Measurements from ENCODE around the gene LIF.

Gene LIF

DNA sequence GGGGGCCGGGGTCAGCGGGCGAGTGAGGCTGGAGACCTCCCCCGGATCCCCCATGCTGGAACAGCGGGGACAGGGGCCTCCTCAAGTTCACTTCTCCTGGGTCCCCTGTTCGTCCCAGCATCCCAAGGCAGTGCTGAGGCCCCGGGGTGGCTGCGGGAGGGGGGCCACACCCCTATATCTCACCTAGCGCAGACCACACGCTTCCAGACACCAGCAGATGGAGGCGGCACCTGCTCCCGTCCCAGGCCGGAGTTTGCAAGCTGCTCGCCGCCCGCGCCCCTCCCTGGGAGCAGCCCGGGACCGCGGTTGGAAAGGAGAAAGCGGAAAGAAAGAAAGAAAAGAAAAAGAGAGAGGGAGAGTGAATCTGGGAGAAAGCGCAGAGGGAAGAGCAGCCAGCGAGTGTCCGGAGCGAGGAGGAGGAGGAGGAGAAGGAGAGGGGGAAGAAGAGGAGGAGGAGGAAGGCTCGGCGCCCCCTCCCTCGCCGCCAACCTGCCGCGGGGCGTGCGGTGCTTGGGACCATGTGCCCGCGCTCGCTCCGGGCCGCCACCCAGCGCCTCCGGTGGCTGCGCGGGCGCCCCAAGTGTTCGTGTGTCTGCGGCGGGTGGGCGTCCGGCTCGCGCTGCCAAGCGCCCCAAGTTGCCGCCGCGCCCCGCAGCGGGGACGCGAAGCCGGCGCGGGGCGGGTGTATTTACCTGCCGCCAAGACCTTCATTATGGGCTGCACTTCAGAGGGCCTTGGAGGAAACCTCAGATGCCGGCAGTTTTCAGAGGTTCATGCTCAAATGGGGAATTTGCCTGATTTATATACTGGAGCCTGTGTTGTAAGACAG is at the start of gene LIF:
LIF (minus strand) TSS at position 775 of the 829 bp plus-strand sequence; CDS start at position 711, 64 bp downstream.
- Histone ChIP-seq H3K9me3 (ENCODE audit: control insufficient read depth, insufficient read depth, low read length) (no peaks in the 10 kb centered on the region), H3K27me3 (ENCODE audit: control insufficient read depth, insufficient read depth, low read length) (no peaks in the 10 kb centered on the region), H3K4me3 (ENCODE audit: low read depth, low read length) (peak within 1 kb of the TSS; percentile 77), H3K9ac (ENCODE audit: low read depth, low read length) (peak within 1 kb of the TSS; percentile 67; the same call in 1 of the 2 replicates), H3K4me1 (ENCODE audit: control insufficient read depth, insufficient read depth, low read length) (no peaks in the 10 kb centered on the region; the same call in 1 of the 2 replicates), H3K36me3 (ENCODE audit: control insufficient read depth, insufficient read depth, low read length) (peaks cover 8% of the 10 kb centered on the region; the same call in 1 of the 2 replicates), H3K27ac (ENCODE audit: low read depth, low read length) (peak within 1 kb of the TSS; percentile 42)

- Histone ChIP-seq H3K36me3 (ENCODE audit: control insufficient read depth, insufficient read depth, low read length) (peaks cover 12% of the 10 kb centered on the region; the same call in 1 of the 2 replicates), H3K4me3 (ENCODE audit: low read depth, low read length) (no peak overlapping the region), H3K27me3 (ENCODE audit: control insufficient read depth, insufficient read depth, low read length) (no peaks in the 10 kb centered on the region), H3K9me3 (ENCODE audit: control insufficient read depth, insufficient read depth, low read length) (no peaks in the 10 kb centered on the region), H3K9ac (ENCODE audit: low read depth, low read length) (no peak overlapping the region), H3K27ac (ENCODE audit: low read depth, low read length) (no peak overlapping the region), H3K4me1 (ENCODE audit: control insufficient read depth, insufficient read depth, low read length) (no peaks in the 10 kb centered on the region)
Observed at GRCh38 chr22:30296324-30296723, 49.8 kb upstream of the LIF start.

DNA sequence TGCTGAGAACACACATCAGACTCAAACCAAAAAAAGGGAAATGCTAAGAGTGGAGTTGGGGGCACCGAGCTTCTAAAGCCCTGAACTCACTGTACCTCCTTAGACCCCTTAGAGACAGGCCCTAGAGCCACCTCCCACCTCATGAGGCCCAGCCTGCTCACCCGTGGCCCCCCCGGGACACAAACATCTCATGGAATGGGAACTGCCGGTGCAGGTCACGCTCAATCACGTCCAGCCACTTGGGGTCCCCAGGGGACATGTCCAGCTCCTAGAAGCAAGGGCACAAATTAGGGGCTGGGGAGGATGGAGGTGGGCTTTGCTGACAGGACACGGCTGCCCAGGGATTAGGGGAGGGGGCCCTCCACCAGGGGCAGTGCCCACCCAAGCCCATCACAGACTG is 49.0 kb upstream of the LIF start:
- Histone ChIP-seq H3K9ac (ENCODE audit: low read depth, low read length) (no peak overlapping the region), H3K27me3 (ENCODE audit: control insufficient read depth, insufficient read depth, low read length) (no peaks in the 10 kb centered on the region), H3K36me3 (ENCODE audit: control insufficient read depth, insufficient read depth, low read length) (peaks cover 12% of the 10 kb centered on the region; the same call in 1 of the 2 replicates), H3K4me1 (ENCODE audit: control insufficient read depth, insufficient read depth, low read length) (peaks cover under 1% of the 10 kb centered on the region; the same call in 1 of the 2 replicates), H3K9me3 (ENCODE audit: control insufficient read depth, insufficient read depth, low read length) (no peaks in the 10 kb centered on the region), H3K27ac (ENCODE audit: low read depth, low read length) (no peak overlapping the region), H3K4me3 (ENCODE audit: low read depth, low read length) (no peak overlapping the region)

DNA sequence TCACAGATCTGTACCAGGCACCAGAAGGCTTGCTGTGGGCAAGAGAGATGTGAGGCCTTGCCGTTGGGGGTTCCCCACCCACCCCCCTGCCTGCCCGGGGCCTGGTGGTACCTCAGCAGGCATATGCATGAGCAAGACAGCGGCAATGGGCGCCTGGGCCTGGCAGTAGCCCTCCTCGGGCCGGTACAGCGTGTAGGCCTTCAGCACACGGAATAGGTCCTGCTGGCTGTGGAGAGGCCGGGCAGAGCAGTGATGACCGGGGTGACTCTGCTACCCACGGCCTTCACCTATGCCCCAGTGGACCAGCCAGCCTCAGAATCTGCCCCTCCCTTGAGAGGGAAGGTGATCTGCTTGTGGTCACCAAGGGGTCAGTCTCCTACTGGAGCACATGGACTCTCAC is 48.3 kb upstream of the LIF start:
- Histone ChIP-seq H3K27me3 (ENCODE audit: control insufficient read depth, insufficient read depth, low read length) (no peaks in the 10 kb centered on the region), H3K36me3 (ENCODE audit: control insufficient read depth, insufficient read depth, low read length) (peaks cover 12% of the 10 kb centered on the region; the same call in 1 of the 2 replicates), H3K9me3 (ENCODE audit: control insufficient read depth, insufficient read depth, low read length) (no peaks in the 10 kb centered on the region), H3K4me3 (ENCODE audit: low read depth, low read length) (no peak overlapping the region), H3K9ac (ENCODE audit: low read depth, low read length) (no peak overlapping the region), H3K27ac (ENCODE audit: low read depth, low read length) (no peak overlapping the region), H3K4me1 (ENCODE audit: control insufficient read depth, insufficient read depth, low read length) (peaks cover 8% of the 10 kb centered on the region)

GRCh38 chr22:30294066-30294465 is 47.5 kb upstream of the LIF start:
- H3K27me3 ChIP-seq (ENCODE audit: control insufficient read depth, insufficient read depth, low read length): no peaks in the 10 kb centered on the region
- peaks cover 9% of the 10 kb centered on the region for H3K4me1 ChIP-seq (ENCODE audit: control insufficient read depth, insufficient read depth, low read length)
- peaks cover 12% of the 10 kb centered on the region; the same call in 1 of the 2 replicates for H3K36me3 ChIP-seq (ENCODE audit: control insufficient read depth, insufficient read depth, low read length)
- no peak overlapping the region for H3K4me3 ChIP-seq (ENCODE audit: low read depth, low read length)
- no peak overlapping the region for H3K27ac ChIP-seq (ENCODE audit: low read depth, low read length)
- no peak overlapping the region for H3K9ac ChIP-seq (ENCODE audit: low read depth, low read length)
- no peaks in the 10 kb centered on the region for H3K9me3 ChIP-seq (ENCODE audit: control insufficient read depth, insufficient read depth, low read length)

DNA sequence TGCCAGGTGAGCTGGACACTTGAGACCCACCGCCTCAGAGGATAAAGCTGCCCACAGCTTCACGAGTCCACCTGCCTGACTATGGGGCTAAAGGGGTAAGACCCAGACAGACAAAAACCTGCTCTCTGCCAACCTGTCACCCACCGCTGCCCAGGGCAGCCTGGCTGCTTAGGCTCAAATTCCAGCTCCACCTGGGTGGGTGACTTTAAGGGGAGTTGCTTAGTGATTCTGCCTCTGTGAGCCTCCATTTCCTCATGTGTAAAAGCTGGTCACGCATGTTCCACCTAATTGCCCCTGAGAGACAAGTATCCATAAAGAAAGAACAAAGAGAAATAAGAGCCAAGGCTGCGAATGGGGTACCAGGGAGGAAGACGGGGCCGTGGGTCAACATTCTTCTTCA is 46.5 kb upstream of the LIF start:
- Histone ChIP-seq H3K9ac (ENCODE audit: low read depth, low read length) (no peak overlapping the region), H3K4me3 (ENCODE audit: low read depth, low read length) (no peak overlapping the region), H3K27ac (ENCODE audit: low read depth, low read length) (no peak overlapping the region)

GRCh38 chr22:30292069-30292970 is 45.8 kb upstream of the LIF start:
- no peaks in the 10 kb centered on the region for H3K9me3 ChIP-seq (ENCODE audit: control insufficient read depth, insufficient read depth, low read length)
- H3K4me1 ChIP-seq (ENCODE audit: control insufficient read depth, insufficient read depth, low read length): peaks cover 18% of the 10 kb centered on the region
- no peak overlapping the region for H3K27ac ChIP-seq (ENCODE audit: low read depth, low read length)
- peaks cover 12% of the 10 kb centered on the region; the same call in 1 of the 2 replicates for H3K36me3 ChIP-seq (ENCODE audit: control insufficient read depth, insufficient read depth, low read length)
- H3K9ac ChIP-seq (ENCODE audit: low read depth, low read length): no peak overlapping the region
- no peak overlapping the region for H3K4me3 ChIP-seq (ENCODE audit: low read depth, low read length)
- H3K27me3 ChIP-seq (ENCODE audit: control insufficient read depth, insufficient read depth, low read length): no peaks in the 10 kb centered on the region

More for the DNA sequence above, 46.5 kb upstream of the LIF start:
- Histone ChIP-seq H3K9me3 (ENCODE audit: control insufficient read depth, insufficient read depth, low read length) (no peaks in the 10 kb centered on the region), H3K4me1 (ENCODE audit: control insufficient read depth, insufficient read depth, low read length) (peaks cover 18% of the 10 kb centered on the region), H3K36me3 (ENCODE audit: control insufficient read depth, insufficient read depth, low read length) (peaks cover 12% of the 10 kb centered on the region; the same call in 1 of the 2 replicates), H3K27me3 (ENCODE audit: control insufficient read depth, insufficient read depth, low read length) (no peaks in the 10 kb centered on the region)

DNA sequence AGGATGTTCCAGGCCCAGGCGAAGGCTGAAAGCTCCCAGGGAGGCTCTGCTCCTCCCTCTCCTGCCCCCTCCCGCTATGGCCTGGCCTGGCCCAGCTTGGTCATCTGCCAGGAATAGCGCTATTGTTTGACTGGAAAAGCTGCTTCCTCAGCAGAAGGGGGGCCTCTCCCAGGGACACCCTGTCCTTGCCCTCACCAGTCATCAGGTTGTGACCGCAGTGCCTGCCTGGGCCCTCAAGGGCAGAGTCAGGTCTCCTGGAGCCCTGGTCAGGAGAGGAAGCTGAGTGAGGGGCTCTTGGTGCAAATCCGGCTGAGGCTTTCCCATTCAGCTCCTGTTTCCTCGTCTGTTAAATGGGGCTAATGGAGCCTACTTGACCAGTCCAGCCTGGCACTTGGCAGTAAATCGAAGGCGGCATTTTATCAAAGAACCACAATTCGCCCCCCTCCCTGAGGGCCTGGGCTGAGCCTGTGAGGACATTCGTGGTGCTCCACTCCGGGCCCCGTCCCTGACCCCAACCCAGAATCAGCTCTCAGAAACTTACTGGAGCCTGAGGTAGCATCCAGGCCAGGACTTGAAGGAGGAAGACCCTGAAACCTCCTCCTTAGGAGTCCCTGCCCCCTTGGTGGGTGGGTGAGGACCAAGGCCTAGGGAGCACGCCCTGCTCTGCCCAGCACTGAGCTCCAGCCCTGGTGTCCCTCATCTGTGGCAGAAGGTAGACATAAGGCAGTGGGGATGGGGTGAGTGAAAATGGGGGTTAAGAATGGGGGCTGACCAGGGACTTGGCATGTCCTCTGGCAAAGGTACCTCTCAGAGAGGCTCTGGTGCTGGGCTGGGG is 44.7 kb upstream of the LIF start:
- H3K4me1 ChIP-seq (ENCODE audit: control insufficient read depth, insufficient read depth, low read length): peaks cover 18% of the 10 kb centered on the region
- peaks cover 12% of the 10 kb centered on the region; the same call in 1 of the 2 replicates for H3K36me3 ChIP-seq (ENCODE audit: control insufficient read depth, insufficient read depth, low read length)
- no peak overlapping the region for H3K4me3 ChIP-seq (ENCODE audit: low read depth, low read length)
- no peak overlapping the region for H3K9ac ChIP-seq (ENCODE audit: low read depth, low read length)
- no peak overlapping the region for H3K27ac ChIP-seq (ENCODE audit: low read depth, low read length)
- no peaks in the 10 kb centered on the region for H3K27me3 ChIP-seq (ENCODE audit: control insufficient read depth, insufficient read depth, low read length)
- no peaks in the 10 kb centered on the region for H3K9me3 ChIP-seq (ENCODE audit: control insufficient read depth, insufficient read depth, low read length)

DNA sequence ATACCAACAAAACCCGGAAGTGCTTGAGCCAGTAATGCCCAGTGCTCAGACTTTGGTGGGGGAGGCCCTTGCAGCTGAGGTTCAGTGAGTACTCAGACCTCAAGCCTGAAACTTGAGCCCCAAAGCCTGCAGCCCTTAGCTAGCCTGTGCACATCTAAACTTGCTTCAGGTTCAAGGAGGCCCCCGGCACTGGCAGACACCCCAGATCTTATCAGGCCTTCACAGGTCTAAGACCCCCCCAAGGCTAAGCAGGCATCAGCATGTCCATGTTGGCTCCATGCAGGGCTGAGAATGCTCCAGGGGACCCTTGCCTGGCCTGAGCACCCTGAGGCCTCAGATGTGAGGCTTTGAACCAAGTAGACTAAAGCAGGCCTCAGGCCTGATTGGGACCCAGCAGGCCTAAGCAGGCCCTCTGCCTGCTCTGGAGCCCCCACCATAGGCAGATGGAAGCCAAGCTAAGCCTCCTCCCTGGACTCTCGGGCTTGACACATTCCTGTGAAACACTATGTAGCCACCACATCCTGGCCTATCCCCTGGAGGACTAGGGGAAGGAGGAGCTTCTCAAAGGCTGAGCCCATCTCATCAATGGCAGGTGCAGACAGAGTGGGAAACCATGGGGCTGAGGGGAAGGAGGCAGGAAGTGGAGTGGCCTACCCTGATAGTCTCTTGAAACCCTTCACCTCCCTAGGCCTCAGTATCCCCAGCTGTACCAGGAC is 43.9 kb upstream of the LIF start:
- Histone ChIP-seq H3K36me3 (ENCODE audit: control insufficient read depth, insufficient read depth, low read length) (peaks cover 12% of the 10 kb centered on the region; the same call in 1 of the 2 replicates), H3K9ac (ENCODE audit: low read depth, low read length) (no peak overlapping the region), H3K9me3 (ENCODE audit: control insufficient read depth, insufficient read depth, low read length) (no peaks in the 10 kb centered on the region), H3K4me1 (ENCODE audit: control insufficient read depth, insufficient read depth, low read length) (peaks cover 18% of the 10 kb centered on the region), H3K27ac (ENCODE audit: low read depth, low read length) (no peak overlapping the region), H3K4me3 (ENCODE audit: low read depth, low read length) (peak overlapping the region; percentile 83), H3K27me3 (ENCODE audit: control insufficient read depth, insufficient read depth, low read length) (no peaks in the 10 kb centered on the region)

- peaks cover 12% of the 10 kb centered on the region; the same call in 1 of the 2 replicates for H3K36me3 ChIP-seq (ENCODE audit: control insufficient read depth, insufficient read depth, low read length)
- peak overlapping the region; percentile 83 for H3K4me3 ChIP-seq (ENCODE audit: low read depth, low read length)
- H3K27ac ChIP-seq (ENCODE audit: low read depth, low read length): no peak overlapping the region
- no peaks in the 10 kb centered on the region for H3K27me3 ChIP-seq (ENCODE audit: control insufficient read depth, insufficient read depth, low read length)
- H3K4me1 ChIP-seq (ENCODE audit: control insufficient read depth, insufficient read depth, low read length): peaks cover 18% of the 10 kb centered on the region
- no peak overlapping the region for H3K9ac ChIP-seq (ENCODE audit: low read depth, low read length)
- no peaks in the 10 kb centered on the region for H3K9me3 ChIP-seq (ENCODE audit: control insufficient read depth, insufficient read depth, low read length)
Observed at GRCh38 chr22:30289980-30290313, 43.4 kb upstream of the LIF start.

Measured in HUES48 (cell line).